Fibroblast of lung (primary cell): ENCODE measurements around the gene COX7B2. TPM values are rescaled to one million over a fixed set of nuclear protein-coding genes. Genes with fewer than 3 reads are reported as not detected.

Source experiments
- DNase-seq, 2 donors: peaks; one replicate each; pipeline versions ENCODE4 v3.0.0 to v3.0.0-alpha.2; 2010; ENCODE audit warnings: low read depth in 2 of 2
- H2AFZ ChIP-seq: 2 replicates; pipeline ENCODE4 v1.5.1; 2012; ENCODE audit warnings: low read length, control low read depth, inconsistent platforms
- H3K27ac ChIP-seq: 2 replicates; pipeline ENCODE4 v1.5.1; 2011; ENCODE audit warnings: low read length, control low read depth; ENCODE audit not compliant: insufficient read depth
- H3K27me3 ChIP-seq: 2 replicates; pipeline ENCODE4 v1.5.1; 2011; ENCODE audit warnings: mild to moderate bottlenecking, low read length; ENCODE audit not compliant: control insufficient read depth, insufficient read depth
- H3K36me3 ChIP-seq: 2 replicates; pipeline ENCODE4 v1.5.1; 2011; ENCODE audit warnings: low read length; ENCODE audit not compliant: control insufficient read depth, insufficient read depth
- H3K4me1 ChIP-seq: 2 replicates; pipeline ENCODE4 v1.5.1; 2011; ENCODE audit warnings: low read length; ENCODE audit not compliant: control insufficient read depth, insufficient read depth; ENCODE audit errors: extremely low read depth
- H3K4me2 ChIP-seq: 2 replicates; pipeline ENCODE4 v1.5.1; 2011; ENCODE audit warnings: low read length, control low read depth; ENCODE audit not compliant: insufficient read depth; ENCODE audit errors: extremely low read depth
- H3K4me3 ChIP-seq, 4 experiments: fragments of 200-600 bp in 1 of 4; sonication (generic) in 1 of 4; replicated peaks in 1 of 4; 2 replicates each; pipeline ENCODE4 v1.5.1; 2011 to 2016; ENCODE audit warnings: low read length in 4 of 4, low read depth in 3 of 4, mild to moderate bottlenecking in 3 of 4, control low read depth in 2 of 4, inconsistent platforms in 1 of 4, mixed read lengths in 1 of 4; ENCODE audit not compliant: insufficient read depth in 1 of 4; ENCODE audit errors: control extremely low read depth in 1 of 4
- H3K79me2 ChIP-seq: 2 replicates; pipeline ENCODE4 v1.5.1; 2012; ENCODE audit warnings: mild to moderate bottlenecking, low read length, inconsistent platforms; ENCODE audit not compliant: control insufficient read depth, insufficient read depth
- H3K9ac ChIP-seq: 2 replicates; pipeline ENCODE4 v1.5.1; 2011; ENCODE audit warnings: mild to moderate bottlenecking, low read length, control low read depth; ENCODE audit not compliant: insufficient read depth
- H3K9me3 ChIP-seq: 2 replicates; pipeline ENCODE4 v1.5.1; 2012; ENCODE audit warnings: low read depth, low read length; ENCODE audit not compliant: control insufficient read depth, insufficient read depth
- H4K20me1 ChIP-seq: 2 replicates; pipeline ENCODE4 v1.5.1; 2011; ENCODE audit warnings: low read length; ENCODE audit not compliant: control insufficient read depth, insufficient read depth; ENCODE audit errors: extremely low read depth
- EZH2 ChIP-seq: IDR thresholded peaks from 2 replicates; pipeline ENCODE4 v1.5.1; 2012; ENCODE audit warnings: low read length, control low read depth, mild to moderate bottlenecking; ENCODE audit errors: missing control alignments
- polyA plus RNA-seq, 2 donors: library from polyadenylated mRNA; depleted of rRNA in 1 of 2; stranded (reverse) in 1 of 2; unstranded in 1 of 2; fragments of >200 nt; gene quantifications; 2 replicates each; pipeline ENCODE4 v1.2.1, GENCODE V29; 2011 to 2012; ENCODE audit warnings: missing spikeins in 1 of 2
- total RNA-seq: library from RNA; depleted of rRNA; stranded (reverse); fragments of >200 nt; gene quantifications from 2 replicates; pipeline ENCODE4 v1.2.1, GENCODE V29; 2014
- TF ChIP-seq, protein P1 (sequence below), 2 donors: IDR thresholded peaks in 1 of 2; conservative IDR thresholded peaks in 1 of 2; 1 replicate in 1 of 2; 2 replicates in 1 of 2; pipeline ENCODE4 v1.5.1; 2011 to 2012; ENCODE audit warnings: low read length in 2 of 2, control low read depth in 1 of 2, inconsistent platforms in 1 of 2, low read depth in 1 of 2, mild to moderate bottlenecking in 1 of 2

Gene COX7B2
- total and polyA plus RNA-seq, 2 donors (not counting 1 experiment from before 2014, with no cell fraction given) = not detected

DNA sequence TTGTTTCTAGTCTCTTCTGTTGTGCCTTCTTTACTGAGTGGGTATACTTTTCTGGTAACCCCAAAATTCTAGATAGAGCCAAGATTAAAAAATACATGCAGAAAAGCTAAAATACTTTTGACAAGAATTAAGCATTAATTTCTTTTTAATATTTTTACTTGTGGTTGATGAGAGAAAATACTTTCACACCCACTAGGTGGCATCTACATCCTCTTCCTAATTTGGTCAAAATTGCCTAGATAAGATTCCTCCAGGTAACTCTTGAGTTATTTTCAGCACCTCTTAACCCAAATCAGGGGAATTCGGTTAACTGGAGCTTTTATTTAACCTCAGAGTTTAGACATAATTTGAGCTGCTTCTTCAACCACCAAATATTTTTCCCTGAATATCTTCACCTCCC lies 28.4 kb upstream of the COX7B2 start:
- no peak overlapping the region for H3K9ac ChIP-seq

DNA sequence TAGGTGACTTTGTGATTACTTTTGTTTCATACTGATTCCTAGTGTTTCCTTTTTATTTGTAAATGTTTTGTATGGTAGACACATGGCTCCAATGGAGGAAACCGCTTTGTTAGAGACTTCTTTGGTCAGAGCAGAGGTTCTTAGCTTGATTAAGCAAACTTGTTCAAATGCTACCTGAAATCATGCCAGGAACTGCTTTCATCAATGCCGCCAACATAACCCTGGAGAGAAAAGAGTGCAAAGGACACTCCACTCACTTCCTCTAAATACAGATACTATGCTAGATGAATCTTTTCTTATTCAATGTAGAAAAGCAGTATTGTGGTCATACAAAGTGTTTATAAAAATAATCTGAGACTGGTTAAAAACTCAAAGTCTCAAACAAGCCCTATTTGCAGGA lies 25.7 kb upstream of the COX7B2 start:
- no peak overlapping the region for H2AFZ ChIP-seq
- H4K20me1 ChIP-seq = no peaks in the 10 kb centered on the region
- no peak overlapping the region for H3K4me3 ChIP-seq
- H3K79me2 ChIP-seq = no peaks in the 10 kb centered on the region
- H3K27ac ChIP-seq = no peak overlapping the region
- no peak for DNase-seq
- no peak overlapping the region for H3K9ac ChIP-seq
- H3K4me1 ChIP-seq = no peaks in the 10 kb centered on the region
- no peaks in the 10 kb centered on the region for H3K9me3 ChIP-seq
- no peaks in the 10 kb centered on the region for H3K27me3 ChIP-seq
- H3K4me2 ChIP-seq = no peak overlapping the region
- no peaks in the 10 kb centered on the region for H3K36me3 ChIP-seq
- TF ChIP-seq EZH2 = no peak

More for the DNA sequence above, 28.4 kb upstream of the COX7B2 start:
- no peak for TF ChIP-seq EZH2
- TF ChIP-seq, protein P1, sequence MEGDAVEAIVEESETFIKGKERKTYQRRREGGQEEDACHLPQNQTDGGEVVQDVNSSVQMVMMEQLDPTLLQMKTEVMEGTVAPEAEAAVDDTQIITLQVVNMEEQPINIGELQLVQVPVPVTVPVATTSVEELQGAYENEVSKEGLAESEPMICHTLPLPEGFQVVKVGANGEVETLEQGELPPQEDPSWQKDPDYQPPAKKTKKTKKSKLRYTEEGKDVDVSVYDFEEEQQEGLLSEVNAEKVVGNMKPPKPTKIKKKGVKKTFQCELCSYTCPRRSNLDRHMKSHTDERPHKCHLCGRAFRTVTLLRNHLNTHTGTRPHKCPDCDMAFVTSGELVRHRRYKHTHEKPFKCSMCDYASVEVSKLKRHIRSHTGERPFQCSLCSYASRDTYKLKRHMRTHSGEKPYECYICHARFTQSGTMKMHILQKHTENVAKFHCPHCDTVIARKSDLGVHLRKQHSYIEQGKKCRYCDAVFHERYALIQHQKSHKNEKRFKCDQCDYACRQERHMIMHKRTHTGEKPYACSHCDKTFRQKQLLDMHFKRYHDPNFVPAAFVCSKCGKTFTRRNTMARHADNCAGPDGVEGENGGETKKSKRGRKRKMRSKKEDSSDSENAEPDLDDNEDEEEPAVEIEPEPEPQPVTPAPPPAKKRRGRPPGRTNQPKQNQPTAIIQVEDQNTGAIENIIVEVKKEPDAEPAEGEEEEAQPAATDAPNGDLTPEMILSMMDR (conservative IDR thresholded peaks at IDR 0.05 in 1 of 2, IDR thresholded peaks at IDR 0.05 in 1 of 2; ENCODE audit: low read depth in 1 of 2, low read length in 2 of 2) = peak in 1 of 2 donors; percentile 35
- Histone ChIP-seq H3K4me1 (no peaks in the 10 kb centered on the region), H3K79me2 (no peaks in the 10 kb centered on the region), H3K36me3 (no peaks in the 10 kb centered on the region), H3K9me3 (no peaks in the 10 kb centered on the region), H3K27me3 (no peaks in the 10 kb centered on the region), H4K20me1 (no peaks in the 10 kb centered on the region), H3K27ac (no peak overlapping the region), H3K4me2 (no peak overlapping the region), H3K4me3 (no peak overlapping the region), H2AFZ (no peak overlapping the region)
- peak; percentile 22 to 34 for DNase-seq

DNA sequence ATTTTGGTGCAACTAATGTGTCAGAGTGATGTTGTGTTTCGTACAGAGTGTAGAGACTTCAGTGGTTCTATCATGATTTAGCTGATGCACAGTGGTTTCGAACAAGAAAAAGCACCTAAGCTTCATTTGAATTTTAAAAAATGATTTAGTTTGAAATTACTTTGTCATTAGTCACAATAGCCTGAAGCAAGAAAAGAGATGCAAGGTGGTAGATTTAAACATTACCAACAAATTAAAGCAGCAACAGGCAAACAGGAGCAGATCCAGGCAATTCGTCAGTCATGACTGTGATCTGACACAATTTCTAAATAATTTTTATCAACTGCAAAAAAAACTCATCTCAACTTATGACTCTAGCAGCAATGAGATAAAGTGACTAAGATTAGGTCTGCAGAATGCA lies 24.6 kb upstream of the COX7B2 start:
- Histone ChIP-seq H2AFZ (no peak overlapping the region), H3K27me3 (no peaks in the 10 kb centered on the region), H3K4me3 (no peak overlapping the region), H3K27ac (no peak overlapping the region), H3K9me3 (no peaks in the 10 kb centered on the region), H4K20me1 (no peaks in the 10 kb centered on the region), H3K36me3 (no peaks in the 10 kb centered on the region), H3K79me2 (no peaks in the 10 kb centered on the region), H3K4me2 (no peak overlapping the region), H3K4me1 (no peaks in the 10 kb centered on the region), H3K9ac (no peak overlapping the region)
- TF ChIP-seq, protein P1 (conservative IDR thresholded peaks at IDR 0.05 in 1 of 2, IDR thresholded peaks at IDR 0.05 in 1 of 2; ENCODE audit: low read depth in 1 of 2, low read length in 2 of 2) = no peak
- no peak for TF ChIP-seq EZH2
- DNase-seq = peak in 1 of 2 donors; percentile 23
